ENCODE results near the gene SUSD2. TPM values are rescaled to one million over a fixed set of nuclear protein-coding genes. Genes with fewer than 3 reads are reported as not detected.

Gene SUSD2
- total and polyA plus RNA-seq, 2 donors (not counting 1 experiment from before 2014, with no cell fraction given) = 10.6 to 11.9 TPM

GRCh38 chr22:24137595-24137994 lies 43.7 kb upstream of the SUSD2 start:
- Histone ChIP-seq H3K27me3 (ENCODE audit: control insufficient read depth, insufficient read depth, low read length) (no peaks in the 10 kb centered on the region), H3K79me2 (ENCODE audit: control insufficient read depth, insufficient read depth, low read length) (no peaks in the 10 kb centered on the region), H3K27ac (ENCODE audit: insufficient read depth, low read length) (no peak overlapping the region), H3K9ac (ENCODE audit: insufficient read depth, low read length) (no peak overlapping the region), H4K20me1 (ENCODE audit: control insufficient read depth, extremely low read depth, insufficient read depth, low read length) (no peaks in the 10 kb centered on the region), H3K36me3 (ENCODE audit: control insufficient read depth, insufficient read depth, low read length) (no peaks in the 10 kb centered on the region), H3K4me3 (replicated peaks in 1 of 4; ENCODE audit: control extremely low read depth in 1 of 4, insufficient read depth in 1 of 4, low read depth in 3 of 4, low read length in 4 of 4) (no peak overlapping the region), H3K9me3 (ENCODE audit: control insufficient read depth, insufficient read depth, low read depth, low read length) (no peaks in the 10 kb centered on the region), H3K4me1 (ENCODE audit: control insufficient read depth, extremely low read depth, insufficient read depth, low read length) (peaks cover 23% of the 10 kb centered on the region), H3K4me2 (ENCODE audit: extremely low read depth, insufficient read depth, low read length) (peak overlapping the region; percentile 7), H2AFZ (ENCODE audit: low read length) (no peak overlapping the region)
- peak; percentile 67 to 78 for DNase-seq (ENCODE audit: low read depth in 2 of 2)
- no peak for TF ChIP-seq EZH2 (IDR thresholded peaks at IDR 0.05; ENCODE audit: low read length, missing control alignments)
- TF ChIP-seq, protein P1, sequence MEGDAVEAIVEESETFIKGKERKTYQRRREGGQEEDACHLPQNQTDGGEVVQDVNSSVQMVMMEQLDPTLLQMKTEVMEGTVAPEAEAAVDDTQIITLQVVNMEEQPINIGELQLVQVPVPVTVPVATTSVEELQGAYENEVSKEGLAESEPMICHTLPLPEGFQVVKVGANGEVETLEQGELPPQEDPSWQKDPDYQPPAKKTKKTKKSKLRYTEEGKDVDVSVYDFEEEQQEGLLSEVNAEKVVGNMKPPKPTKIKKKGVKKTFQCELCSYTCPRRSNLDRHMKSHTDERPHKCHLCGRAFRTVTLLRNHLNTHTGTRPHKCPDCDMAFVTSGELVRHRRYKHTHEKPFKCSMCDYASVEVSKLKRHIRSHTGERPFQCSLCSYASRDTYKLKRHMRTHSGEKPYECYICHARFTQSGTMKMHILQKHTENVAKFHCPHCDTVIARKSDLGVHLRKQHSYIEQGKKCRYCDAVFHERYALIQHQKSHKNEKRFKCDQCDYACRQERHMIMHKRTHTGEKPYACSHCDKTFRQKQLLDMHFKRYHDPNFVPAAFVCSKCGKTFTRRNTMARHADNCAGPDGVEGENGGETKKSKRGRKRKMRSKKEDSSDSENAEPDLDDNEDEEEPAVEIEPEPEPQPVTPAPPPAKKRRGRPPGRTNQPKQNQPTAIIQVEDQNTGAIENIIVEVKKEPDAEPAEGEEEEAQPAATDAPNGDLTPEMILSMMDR (conservative IDR thresholded peaks at IDR 0.05 in 1 of 2, IDR thresholded peaks at IDR 0.05 in 1 of 2; ENCODE audit: low read depth in 1 of 2, low read length in 2 of 2) = no peak

DNA sequence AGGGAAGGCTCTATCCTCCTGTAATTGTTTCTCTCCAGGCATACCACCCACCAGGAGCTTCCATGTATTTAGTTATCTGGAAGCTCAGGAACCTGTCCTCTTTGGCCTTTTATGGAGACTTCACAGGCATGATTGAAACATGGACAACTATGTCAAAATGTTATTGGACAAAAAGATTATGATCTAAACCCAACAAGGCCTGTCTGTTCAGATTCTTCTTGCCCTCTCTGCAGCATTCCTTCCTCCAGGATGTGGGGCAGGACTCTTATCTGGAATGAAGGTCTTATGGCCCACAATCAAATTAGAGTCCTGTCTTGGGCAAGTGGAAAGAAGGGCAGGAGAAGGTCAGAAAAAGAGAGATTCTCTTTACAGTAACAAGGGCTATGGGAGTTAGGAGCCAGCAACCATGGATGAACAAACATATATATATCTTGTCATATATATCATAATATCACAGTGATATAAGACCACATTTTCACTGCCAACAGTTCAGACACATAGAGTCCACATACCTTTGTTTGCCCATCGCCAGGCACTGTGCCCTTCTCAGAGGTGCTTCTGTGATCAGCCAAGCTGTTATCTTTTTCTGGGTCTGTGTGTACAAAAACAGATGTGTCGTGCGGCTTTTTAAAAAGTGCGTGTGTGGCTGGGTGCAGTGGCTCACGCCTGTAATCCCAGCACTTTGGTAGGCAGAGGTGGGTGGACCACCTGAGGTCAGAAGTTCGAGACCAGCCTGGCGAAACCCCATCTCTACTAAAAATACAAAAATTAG lies 42.5 kb upstream of the SUSD2 start:
- TF ChIP-seq EZH2 (IDR thresholded peaks at IDR 0.05; ENCODE audit: low read length, missing control alignments) = no peak
- TF ChIP-seq, protein P1 (conservative IDR thresholded peaks at IDR 0.05 in 1 of 2, IDR thresholded peaks at IDR 0.05 in 1 of 2; ENCODE audit: low read depth in 1 of 2, low read length in 2 of 2) = no peak
- Histone ChIP-seq H3K9me3 (ENCODE audit: control insufficient read depth, insufficient read depth, low read depth, low read length) (no peaks in the 10 kb centered on the region), H3K9ac (ENCODE audit: insufficient read depth, low read length) (no peak overlapping the region), H3K36me3 (ENCODE audit: control insufficient read depth, insufficient read depth, low read length) (no peaks in the 10 kb centered on the region), H2AFZ (ENCODE audit: low read length) (no peak overlapping the region), H3K27me3 (ENCODE audit: control insufficient read depth, insufficient read depth, low read length) (no peaks in the 10 kb centered on the region), H3K27ac (ENCODE audit: insufficient read depth, low read length) (no peak overlapping the region), H3K4me2 (ENCODE audit: extremely low read depth, insufficient read depth, low read length) (no peak overlapping the region), H4K20me1 (ENCODE audit: control insufficient read depth, extremely low read depth, insufficient read depth, low read length) (no peaks in the 10 kb centered on the region), H3K4me3 (replicated peaks in 1 of 4; ENCODE audit: control extremely low read depth in 1 of 4, insufficient read depth in 1 of 4, low read depth in 3 of 4, low read length in 4 of 4) (no peak overlapping the region), H3K79me2 (ENCODE audit: control insufficient read depth, insufficient read depth, low read length) (no peaks in the 10 kb centered on the region), H3K4me1 (ENCODE audit: control insufficient read depth, extremely low read depth, insufficient read depth, low read length) (peaks cover 18% of the 10 kb centered on the region)
- no peak for DNase-seq (ENCODE audit: low read depth in 2 of 2)

DNA sequence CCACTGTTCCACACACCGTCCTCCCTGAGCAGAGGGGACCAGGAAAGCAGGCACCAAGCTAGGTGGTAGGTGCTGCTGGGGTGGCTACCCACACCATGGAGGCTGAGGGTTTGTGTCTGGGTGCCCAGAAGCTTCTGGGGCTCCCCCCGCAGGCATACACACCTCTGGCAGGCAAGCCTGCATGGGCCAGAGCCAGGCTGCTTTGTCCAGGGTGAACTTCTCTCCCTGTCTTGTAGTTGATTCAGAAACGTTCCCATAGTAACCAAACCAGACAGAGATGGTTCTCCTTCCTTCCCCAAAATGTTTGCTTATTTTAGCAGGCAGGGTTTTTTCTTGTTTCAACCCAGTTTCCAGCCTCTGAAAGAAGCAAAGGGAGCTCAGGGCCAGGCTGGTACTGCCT lies 40.9 kb upstream of the SUSD2 start:
- Histone ChIP-seq H3K4me2 (ENCODE audit: extremely low read depth, insufficient read depth, low read length) (no peak overlapping the region), H3K36me3 (ENCODE audit: control insufficient read depth, insufficient read depth, low read length) (no peaks in the 10 kb centered on the region), H3K4me1 (ENCODE audit: control insufficient read depth, extremely low read depth, insufficient read depth, low read length) (peaks cover 25% of the 10 kb centered on the region), H3K27ac (ENCODE audit: insufficient read depth, low read length) (no peak overlapping the region), H3K27me3 (ENCODE audit: control insufficient read depth, insufficient read depth, low read length) (no peaks in the 10 kb centered on the region), H3K9ac (ENCODE audit: insufficient read depth, low read length) (no peak overlapping the region), H2AFZ (ENCODE audit: low read length) (no peak overlapping the region), H3K9me3 (ENCODE audit: control insufficient read depth, insufficient read depth, low read depth, low read length) (no peaks in the 10 kb centered on the region), H3K79me2 (ENCODE audit: control insufficient read depth, insufficient read depth, low read length) (no peaks in the 10 kb centered on the region), H3K4me3 (replicated peaks in 1 of 4; ENCODE audit: control extremely low read depth in 1 of 4, insufficient read depth in 1 of 4, low read depth in 3 of 4, low read length in 4 of 4) (no peak overlapping the region), H4K20me1 (ENCODE audit: control insufficient read depth, extremely low read depth, insufficient read depth, low read length) (no peaks in the 10 kb centered on the region)
- TF ChIP-seq, protein P1 (conservative IDR thresholded peaks at IDR 0.05 in 1 of 2, IDR thresholded peaks at IDR 0.05 in 1 of 2; ENCODE audit: low read depth in 1 of 2, low read length in 2 of 2) = no peak
- TF ChIP-seq EZH2 (IDR thresholded peaks at IDR 0.05; ENCODE audit: low read length, missing control alignments) = no peak
- DNase-seq (ENCODE audit: low read depth in 2 of 2) = peak in 1 of 2 donors; percentile 16
